IPS-NIHi11 (cell line): Measurements from ENCODE around the gene FEM1C.

Source experiments
- DNase-seq: peaks from one replicate; pipeline ENCODE4 v3.0.0; 2012; ENCODE audit warnings: mixed read lengths, low spot score

The FEM1C gene

DNA sequence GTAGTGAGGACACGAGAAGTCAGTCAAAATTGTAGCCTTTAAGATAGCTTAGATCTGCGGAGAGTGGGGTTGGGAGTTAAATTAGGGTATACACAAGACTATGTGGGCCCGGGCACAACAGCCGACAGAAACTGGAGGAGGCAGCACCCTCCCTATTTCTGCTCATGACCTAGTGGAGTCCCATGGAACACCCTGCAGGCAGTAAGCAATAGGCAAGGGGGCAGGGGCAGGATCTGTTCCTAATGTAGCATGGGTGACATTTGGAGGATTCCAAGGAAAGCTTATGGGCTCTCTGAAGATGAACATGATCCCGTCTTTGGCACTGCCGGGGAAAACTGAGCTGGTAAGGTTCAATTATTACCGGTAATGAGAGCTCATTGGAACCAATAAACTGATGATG, 67.0 kb downstream of the FEM1C start:
- DNase-seq = no peak

- DNase-seq = no peak
Observed at GRCh38 chr5:115475788-115476187, 68.8 kb downstream of the FEM1C start.

- DNase-seq = no peak
Observed at GRCh38 chr5:115472271-115473025, 72.1 kb downstream of the FEM1C start.

- no peak for DNase-seq
Observed at GRCh38 chr5:115471345-115472063, 73.1 kb downstream of the FEM1C start.

- DNase-seq = no peak
Observed at GRCh38 chr5:115470921-115471320, 73.7 kb downstream of the FEM1C start.
